Right ventricle myocardium superior (tissue), 1 donor: ENCODE measurements around the gene INPP5A. TPM values are rescaled to one million over a fixed set of nuclear protein-coding genes. Genes with fewer than 3 reads are reported as not detected.

Experiments used
- total RNA-seq: library from RNA; stranded (reverse); fragmentation: NEBNext Ultra II Directional; extraction: Animal tissue kit (Norgen Biotek cat#: 25700); gene quantifications from one replicate; pipeline ENCODE4 v1.2.1, GENCODE V29; 2021
- donor health status: DM: no; HTN: yes; CAD: no; lungs with severe emphysema.

Gene INPP5A
- total RNA-seq, 1 donor from 2014 or later = 99.1 TPM

Other genes starting within 250 kb of the INPP5A start
- 5.9 TPM for gene STK32C, start 229.8 kb upstream of the INPP5A start, total RNA-seq
- gene LRRC27, start 205.6 kb upstream of the INPP5A start, total RNA-seq = 3.9 TPM
- 23.0 TPM for gene PWWP2B, start 140.6 kb upstream of the INPP5A start, total RNA-seq
- not detected for gene NKX6-2, start 248.4 kb downstream of the INPP5A start, total RNA-seq